ENCODE data around the gene CELF4.

The CELF4 gene

GRCh38 chr18:37395631-37396030 lies 170.0 kb downstream of the CELF4 start:
- in situ Hi-C loops (cut with MboI; ENCODE audit: low sequenced_read_pairs) = no loop called here

DNA sequence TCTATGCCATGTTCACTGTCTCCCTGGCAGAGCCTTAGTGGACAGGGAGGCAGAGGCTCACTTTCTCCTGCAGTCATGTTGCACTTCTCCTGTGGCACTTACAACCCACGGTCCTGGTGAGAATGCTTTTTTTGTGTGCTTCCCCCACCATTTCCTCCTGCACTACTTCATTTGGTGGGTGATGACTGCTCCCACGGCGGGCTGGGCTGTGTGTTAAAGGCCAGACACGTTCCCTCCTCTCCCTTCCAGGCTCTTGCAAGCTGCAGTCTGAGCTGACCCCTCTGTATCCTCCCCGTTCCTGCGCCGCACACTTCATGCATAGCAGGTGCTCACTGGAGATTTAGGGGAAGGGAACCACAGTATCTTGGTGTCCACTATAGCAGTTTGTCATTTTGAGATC lies 170.5 kb downstream of the CELF4 start:
- in situ Hi-C loops (cut with MboI; ENCODE audit: low sequenced_read_pairs) = no loop called here

- in situ Hi-C loops (cut with MboI; ENCODE audit: low sequenced_read_pairs) = no loop called here
Measured at GRCh38 chr18:37394610-37394965, 171.0 kb downstream of the CELF4 start.

GRCh38 chr18:37393945-37394609 lies 171.5 kb downstream of the CELF4 start:
- in situ Hi-C loops (cut with MboI; ENCODE audit: low sequenced_read_pairs) = no loop called here

- in situ Hi-C loops (cut with MboI; ENCODE audit: low sequenced_read_pairs) = no loop called here
Measured at GRCh38 chr18:37393221-37393827, 172.3 kb downstream of the CELF4 start.

- in situ Hi-C loops (cut with MboI; ENCODE audit: low sequenced_read_pairs) = no loop called here
Measured at GRCh38 chr18:37392648-37393047, 172.9 kb downstream of the CELF4 start.

DNA sequence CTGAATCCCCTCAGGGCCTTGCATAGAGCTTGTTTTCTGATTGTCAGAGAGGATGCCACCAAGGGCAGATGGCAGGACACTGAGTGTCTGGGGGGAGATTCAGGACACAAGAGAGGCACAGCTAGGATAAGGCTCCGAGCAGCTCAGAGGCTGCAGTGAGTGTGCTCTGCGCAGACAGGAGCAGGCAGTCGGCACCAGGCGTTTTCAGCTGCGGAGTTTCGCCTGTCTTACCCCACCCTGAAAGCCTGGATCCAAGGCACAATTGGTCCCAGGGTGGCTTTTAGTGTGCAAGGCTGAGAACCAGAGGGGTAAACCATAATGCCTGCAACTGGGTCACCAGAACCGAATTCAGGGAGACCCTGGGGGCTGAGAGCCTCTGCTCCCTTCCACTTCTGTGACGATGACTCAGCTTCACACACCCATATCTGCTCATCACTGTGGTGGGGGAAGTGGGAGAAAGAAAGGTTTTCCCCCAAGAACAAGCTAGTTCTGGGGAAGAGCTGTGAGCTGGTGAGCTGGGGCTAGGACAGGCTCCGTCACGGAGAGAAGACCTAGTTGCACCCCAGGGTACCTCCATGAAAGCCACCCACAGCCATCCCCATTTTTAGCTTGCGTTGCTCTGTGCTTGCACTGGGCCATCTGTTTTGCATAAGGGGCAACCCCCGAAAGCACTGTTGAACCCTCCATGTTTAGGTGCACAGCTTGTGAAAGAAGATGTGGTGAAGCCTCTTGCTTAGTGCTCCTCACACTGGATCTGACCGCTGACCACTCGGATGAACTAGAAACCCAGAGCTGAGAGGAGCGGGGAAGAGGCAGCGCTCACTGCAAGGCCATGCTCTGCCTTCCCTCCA lies 173.7 kb downstream of the CELF4 start:
- in situ Hi-C loops (cut with MboI; ENCODE audit: low sequenced_read_pairs) = no loop called here

- in situ Hi-C loops (cut with MboI; ENCODE audit: low sequenced_read_pairs) = no loop called here
Measured at GRCh38 chr18:37391156-37391555, 174.4 kb downstream of the CELF4 start.

DNA sequence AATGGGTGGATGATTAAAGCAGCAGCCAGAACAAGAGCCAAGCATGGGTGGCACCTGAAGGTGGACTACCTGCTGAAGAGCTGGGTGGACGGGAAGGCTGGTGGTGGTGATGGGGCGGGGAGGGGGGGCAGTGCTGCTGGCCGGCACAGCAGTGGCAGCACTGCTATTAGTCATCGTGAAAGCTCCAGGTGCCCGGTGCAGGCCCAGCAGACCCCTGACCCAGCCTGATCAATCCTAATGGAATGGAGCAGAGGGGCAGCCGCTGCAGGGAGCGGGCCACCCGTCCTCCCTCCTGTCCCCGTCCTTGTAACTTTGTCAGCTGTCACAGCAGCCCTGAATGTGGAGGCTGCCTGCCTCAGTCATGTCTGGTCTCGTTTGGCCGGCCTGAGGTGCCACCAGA lies 174.9 kb downstream of the CELF4 start:
- in situ Hi-C loops (cut with MboI; ENCODE audit: low sequenced_read_pairs) = no loop called here

DNA sequence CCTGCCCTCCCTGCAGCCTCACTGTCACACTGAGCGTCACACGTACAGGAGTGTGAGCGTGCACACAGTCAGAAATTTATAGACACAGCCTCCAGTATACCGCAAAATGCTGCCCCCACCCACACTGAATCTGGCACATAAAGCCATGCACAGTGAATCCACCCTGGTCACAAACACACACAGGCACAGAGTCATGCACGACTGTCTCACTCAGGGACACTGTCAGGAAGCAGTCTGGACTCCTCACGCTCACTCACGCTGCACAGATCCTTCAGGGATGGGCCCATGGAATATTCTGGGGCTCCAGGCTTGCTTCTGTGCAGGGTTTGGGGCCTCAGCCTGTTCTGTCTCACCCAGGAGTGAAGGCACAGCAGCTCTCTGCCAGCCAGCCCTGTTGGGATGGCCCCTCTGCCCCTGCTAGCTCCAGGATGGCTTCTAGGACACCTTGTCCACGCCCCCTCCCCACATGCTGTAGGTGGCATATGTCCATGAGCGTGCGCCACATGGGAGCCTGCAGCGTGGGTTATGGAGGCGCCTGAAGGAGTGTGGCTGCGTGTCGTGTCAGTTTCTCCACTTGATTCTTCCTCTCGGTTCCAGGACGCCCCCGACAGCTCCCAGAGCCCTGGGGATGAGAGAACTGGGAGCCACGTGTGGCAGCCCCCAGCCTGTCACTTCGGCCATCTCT lies 175.8 kb downstream of the CELF4 start:
- in situ Hi-C loops (cut with MboI; ENCODE audit: low sequenced_read_pairs) = no loop called here

DNA sequence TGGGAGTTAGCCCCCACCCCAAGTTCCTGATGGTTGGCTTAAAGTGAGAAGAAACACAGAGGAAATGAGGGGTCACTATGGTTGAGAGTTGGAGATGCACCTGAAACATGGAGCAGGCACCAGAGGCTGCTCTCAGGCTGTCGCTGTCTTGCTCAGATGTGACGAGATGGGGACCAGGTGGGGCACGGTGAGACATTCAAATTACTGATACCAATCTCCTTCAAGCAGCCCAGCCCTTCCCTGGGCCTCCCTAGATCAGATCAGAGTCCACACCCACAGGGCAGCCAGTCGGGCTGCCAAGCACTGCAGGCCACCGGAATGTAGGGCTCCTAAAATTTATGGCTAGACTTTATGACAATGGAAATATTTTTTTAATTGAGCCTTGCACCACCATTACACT lies 176.6 kb downstream of the CELF4 start:
- in situ Hi-C loops (cut with MboI; ENCODE audit: low sequenced_read_pairs) = no loop called here

- in situ Hi-C loops (cut with MboI; ENCODE audit: low sequenced_read_pairs) = no loop called here
Measured at GRCh38 chr18:37388413-37388812, 177.2 kb downstream of the CELF4 start.

GRCh38 chr18:37385846-37386778 lies 179.5 kb downstream of the CELF4 start:
- in situ Hi-C loops (cut with MboI; ENCODE audit: low sequenced_read_pairs) = no loop called here

DNA sequence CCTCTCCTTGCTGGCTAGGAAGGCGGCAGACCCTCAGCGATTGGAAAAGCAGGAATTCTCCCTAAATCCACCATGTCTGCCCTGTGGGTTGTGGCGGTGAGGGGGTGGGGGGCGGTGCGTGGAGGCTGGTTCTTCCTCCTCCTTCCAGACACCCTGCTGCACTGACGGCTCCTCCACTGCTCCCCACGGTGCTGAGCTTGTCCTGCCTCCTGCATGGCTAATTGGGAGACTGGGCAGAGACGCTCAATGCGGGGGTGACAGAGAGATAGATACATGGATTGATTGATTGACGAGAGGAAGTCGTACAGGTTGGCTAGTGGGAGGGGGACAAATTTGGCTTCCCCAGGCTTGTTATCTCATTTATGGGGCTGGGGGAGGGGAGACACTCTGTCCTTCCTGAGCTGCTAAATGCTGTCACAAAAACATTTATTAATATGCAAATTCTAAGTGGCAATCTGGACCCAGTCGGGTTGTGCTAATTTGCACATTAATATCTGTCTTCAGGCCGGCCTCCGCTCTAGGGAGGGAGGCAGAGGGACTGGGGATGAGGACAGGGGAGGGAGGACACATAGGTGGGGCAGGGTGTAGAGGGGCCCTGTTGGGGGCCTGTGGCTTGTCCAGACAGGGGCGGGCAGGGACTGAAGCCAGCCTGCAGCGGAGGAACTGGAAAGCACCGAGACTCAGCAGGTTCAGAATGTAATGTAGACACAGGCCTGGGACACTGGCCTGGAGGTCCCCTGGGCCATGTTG lies 181.6 kb downstream of the CELF4 start:
- in situ Hi-C loops (cut with MboI; ENCODE audit: low sequenced_read_pairs) = no loop called here

DNA sequence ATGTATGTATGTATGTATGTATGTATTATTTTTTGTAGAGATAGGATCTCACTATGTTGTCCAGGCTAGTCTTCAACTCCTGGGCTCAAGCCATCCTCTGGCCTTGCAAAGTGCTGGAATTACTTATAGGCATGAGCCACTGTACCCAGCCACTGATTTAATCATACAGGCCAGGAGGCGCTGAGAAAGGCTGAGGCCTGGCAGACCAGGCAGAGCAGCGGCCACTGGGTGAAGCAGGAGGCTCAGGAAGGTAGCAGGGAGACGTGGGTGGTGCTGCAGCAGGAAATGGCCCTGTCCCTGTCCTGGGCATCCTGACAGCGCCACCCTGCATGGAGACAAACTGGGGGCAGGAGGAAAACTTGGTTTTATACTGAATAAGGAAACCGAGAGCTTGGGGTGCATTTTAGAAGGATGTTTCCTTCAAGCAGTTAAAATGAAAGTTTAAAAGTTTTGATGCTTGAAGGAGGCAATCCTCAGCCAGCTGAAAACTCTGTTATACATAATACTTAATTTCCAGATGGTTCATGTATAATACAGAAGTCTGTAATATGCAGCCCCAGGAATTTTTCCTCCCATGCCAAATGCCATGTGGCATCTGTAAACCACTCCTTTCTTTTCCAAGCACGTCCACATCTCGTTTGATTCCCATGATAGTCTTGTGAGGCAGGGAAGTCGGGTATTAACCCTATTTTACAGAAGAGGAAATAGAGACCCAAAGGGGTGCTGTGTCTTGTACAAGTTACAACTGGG lies 182.4 kb downstream of the CELF4 start:
- in situ Hi-C loops (cut with MboI; ENCODE audit: low sequenced_read_pairs) = no loop called here

GRCh38 chr18:37381554-37381953 lies 184.0 kb downstream of the CELF4 start:
- in situ Hi-C loops (cut with MboI; ENCODE audit: low sequenced_read_pairs) = no loop called here

GRCh38 chr18:37380546-37381110 lies 185.0 kb downstream of the CELF4 start:
- in situ Hi-C loops (cut with MboI; ENCODE audit: low sequenced_read_pairs) = no loop called here

DNA sequence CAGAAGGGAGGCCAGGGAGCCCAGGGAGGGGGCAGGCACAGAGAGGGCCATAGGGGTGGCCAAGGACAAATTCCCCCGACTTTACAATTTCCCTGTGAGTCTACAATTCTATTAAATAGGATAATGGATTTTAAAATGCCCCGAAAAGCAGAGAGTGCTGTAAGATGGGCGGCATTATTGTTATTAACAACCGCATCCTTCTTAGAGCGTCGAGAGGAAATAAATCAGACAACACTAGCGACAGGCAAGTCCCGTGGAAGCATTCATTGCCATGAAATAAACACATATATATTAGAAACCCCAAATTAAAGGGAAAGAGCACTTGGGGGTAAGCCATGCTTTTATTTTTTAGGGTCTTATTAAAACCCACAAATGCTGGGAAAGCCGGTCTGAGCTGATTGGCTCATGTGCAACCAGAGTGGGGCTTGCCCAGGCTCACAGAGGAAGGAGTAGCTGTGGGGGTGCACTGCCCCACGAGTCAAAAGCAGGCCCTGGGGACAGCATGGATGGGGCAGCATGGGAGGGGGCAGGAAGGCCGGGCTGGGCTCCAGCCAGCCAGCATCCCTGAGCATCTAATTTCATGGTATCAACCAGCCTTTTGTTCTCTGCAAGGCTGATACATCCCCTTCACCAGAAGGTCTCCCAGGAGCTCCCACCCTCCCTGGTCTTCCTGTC lies 187.1 kb downstream of the CELF4 start:
- in situ Hi-C loops (cut with MboI; ENCODE audit: low sequenced_read_pairs) = no loop called here

Data from HL-60/S4 (cell line).